Umbilical cord (tissue), 2 donors: ENCODE measurements around the gene NEUROD4. TPM values are rescaled to one million over a fixed set of nuclear protein-coding genes. Genes with fewer than 3 reads are reported as not detected.

Experiments
- DNase-seq: peaks from one replicate; pipeline ENCODE4 v3.0.0-alpha.2; 2015; ENCODE audit warnings: low spot score
- total RNA-seq: library from RNA; depleted of rRNA; stranded (reverse); fragments of >200 nt; gene quantifications from one replicate; pipeline ENCODE4 v1.2.3, GENCODE V29; 2014; ENCODE audit warnings: low replicate concordance; ENCODE audit not compliant: insufficient read depth

NEUROD4 gene
- total RNA-seq, 1 donor from 2014 or later = 3.4 TPM

GRCh38 chr12:54997929-54998522 lies 21.7 kb upstream of the NEUROD4 start:
- no peak for DNase-seq

- DNase-seq = no peak
These were observed 20.7 kb upstream of the NEUROD4 start for GRCh38 chr12:54998958-54999510.

GRCh38 chr12:55001198-55001868 lies 18.4 kb upstream of the NEUROD4 start:
- DNase-seq = no peak

DNA sequence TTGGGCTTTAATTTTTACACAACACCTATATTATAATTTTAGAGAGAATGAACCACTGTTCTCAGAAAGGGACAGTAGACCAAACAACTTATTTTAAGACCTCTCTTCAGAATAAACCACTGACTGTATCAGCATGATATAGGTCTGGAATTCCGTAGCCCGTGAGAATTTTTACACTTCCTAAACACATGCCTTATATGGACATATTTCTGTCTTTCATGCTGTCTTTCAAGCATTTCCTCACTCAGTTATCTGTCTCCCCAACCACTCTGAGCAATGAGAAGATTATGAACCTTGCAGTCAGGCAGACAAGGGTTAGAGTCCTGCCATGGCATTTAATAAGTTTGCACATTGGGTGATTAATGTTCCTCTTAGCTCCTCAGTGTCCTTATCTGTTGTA lies 17.4 kb upstream of the NEUROD4 start:
- DNase-seq = no peak

DNA sequence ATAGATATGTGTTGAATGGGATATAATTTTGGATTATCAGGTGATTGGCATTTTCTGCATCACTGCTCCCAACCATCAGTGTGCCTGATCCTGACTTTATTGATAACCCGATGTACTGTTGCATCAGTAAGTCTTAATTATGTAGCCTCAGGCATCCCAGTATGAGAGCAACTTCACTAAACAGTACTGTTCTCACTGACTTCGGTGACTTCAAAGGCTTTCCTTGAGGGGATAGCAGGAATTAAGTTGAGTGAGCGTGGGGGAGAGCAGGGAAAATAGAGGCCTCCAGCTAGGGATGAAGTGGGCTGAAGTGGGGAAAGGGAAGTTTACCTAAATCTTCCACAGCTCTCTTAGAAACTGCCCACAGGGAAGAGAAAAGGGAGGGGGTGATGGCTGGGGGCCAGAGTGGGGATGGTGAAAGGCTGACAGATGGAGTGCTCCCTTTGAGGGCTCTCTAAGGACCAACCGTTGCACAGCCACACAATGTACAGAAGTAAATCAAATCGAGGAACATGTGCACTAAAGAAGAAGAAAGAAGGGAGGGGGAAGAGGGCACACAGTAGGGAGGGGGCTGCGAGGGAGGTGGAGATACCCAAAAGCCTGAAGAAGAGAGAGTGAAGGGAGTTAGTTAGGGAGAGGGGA lies 10.7 kb upstream of the NEUROD4 start:
- DNase-seq = no peak

DNA sequence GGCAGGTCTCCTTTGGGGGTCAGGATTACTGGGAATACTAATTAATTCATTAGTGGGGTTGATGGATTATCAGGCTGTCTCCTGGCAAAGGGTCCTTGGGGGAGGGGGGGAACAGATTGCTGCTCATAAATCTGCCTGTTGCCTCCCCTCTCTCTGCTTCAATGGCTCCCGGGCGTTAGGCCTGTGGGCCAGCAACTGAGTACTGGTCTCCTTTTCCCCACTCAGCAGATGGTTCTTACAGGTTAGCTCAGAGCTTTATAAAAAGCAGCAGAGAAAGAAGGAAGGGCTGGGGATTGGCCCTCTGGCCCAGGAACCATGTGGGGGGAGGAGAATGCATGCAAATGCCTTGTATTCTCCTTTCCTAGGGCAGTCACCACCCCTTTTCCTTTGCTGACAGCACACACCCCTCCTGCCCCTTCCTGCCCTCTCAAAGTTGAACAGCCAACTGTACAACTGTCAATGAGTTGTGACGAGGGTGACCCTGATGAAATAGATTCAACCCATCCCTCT lies 2.3 kb upstream of the NEUROD4 start:
- no peak for DNase-seq

DNA sequence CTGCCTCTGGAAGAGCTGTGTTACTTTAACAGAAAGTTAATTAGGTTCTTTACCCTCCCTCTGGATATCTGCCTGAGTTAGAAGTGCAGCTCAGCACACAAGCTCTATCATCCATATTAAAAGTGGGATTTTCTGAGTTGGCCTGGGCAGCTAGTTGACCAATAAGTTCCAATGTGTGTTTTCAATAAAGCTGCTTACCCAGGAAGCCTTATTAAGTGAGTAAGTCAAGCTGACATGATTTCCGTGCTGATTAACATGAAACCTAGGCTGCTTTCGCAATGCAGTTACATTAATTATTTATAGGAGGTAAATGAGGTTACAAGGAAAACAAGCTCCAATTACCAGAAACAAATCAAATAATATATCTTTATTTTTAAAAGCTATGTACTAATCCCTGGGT lies 4.8 kb downstream of the NEUROD4 start:
- DNase-seq = no peak

DNA sequence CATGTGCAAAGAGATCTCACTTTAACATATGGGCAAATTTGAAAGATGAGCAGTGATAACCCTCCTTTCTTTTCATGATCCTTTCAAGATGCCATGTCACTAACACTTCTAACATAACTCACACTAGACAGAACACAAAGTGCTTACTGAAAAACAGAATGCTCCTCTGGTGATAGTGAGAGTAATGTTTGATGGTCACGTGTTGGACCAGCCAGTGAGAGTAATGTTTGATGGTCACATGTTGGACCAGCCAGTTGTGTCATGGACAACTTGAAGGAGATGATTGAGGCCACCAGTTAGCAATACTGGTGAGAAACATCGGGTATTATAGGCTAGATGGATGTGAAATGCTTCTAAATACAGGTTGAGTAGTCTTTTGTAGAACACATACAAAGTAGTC lies 5.7 kb downstream of the NEUROD4 start:
- no peak for DNase-seq

- no peak for DNase-seq
These were observed 14.4 kb downstream of the NEUROD4 start for GRCh38 chr12:55034218-55034617.

- no peak for DNase-seq
These were observed 16.7 kb downstream of the NEUROD4 start for GRCh38 chr12:55036326-55037115.

DNA sequence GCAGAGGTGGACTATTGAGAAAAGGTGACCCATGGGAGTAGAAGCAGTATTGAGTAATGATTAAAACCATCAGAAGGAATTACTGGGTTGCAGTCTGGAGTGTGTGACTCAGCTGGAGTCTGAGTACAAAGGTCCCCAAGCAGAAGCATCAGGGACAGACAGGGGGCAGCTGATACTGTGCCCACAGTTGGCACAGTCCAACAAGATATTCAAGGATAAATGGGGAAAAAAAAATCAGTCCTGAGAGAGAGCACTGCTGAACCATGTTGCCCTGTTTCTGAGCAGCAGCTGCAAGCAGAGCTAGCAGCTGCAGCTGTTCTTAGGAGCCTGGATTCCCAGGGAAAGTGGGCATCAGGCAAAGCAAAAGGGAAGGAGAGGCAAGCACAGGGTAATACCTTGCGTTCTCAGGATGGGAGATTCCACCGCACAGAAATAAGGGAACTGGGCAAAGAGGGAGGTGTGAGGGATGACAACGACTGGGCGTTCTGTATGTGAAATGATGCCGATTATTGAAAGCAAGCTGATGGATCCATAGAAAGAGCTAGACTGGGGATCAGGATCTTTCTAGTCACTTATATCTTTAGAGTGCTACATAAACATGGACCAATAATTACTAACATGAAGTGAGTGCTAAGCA lies 17.7 kb downstream of the NEUROD4 start:
- DNase-seq = no peak

DNA sequence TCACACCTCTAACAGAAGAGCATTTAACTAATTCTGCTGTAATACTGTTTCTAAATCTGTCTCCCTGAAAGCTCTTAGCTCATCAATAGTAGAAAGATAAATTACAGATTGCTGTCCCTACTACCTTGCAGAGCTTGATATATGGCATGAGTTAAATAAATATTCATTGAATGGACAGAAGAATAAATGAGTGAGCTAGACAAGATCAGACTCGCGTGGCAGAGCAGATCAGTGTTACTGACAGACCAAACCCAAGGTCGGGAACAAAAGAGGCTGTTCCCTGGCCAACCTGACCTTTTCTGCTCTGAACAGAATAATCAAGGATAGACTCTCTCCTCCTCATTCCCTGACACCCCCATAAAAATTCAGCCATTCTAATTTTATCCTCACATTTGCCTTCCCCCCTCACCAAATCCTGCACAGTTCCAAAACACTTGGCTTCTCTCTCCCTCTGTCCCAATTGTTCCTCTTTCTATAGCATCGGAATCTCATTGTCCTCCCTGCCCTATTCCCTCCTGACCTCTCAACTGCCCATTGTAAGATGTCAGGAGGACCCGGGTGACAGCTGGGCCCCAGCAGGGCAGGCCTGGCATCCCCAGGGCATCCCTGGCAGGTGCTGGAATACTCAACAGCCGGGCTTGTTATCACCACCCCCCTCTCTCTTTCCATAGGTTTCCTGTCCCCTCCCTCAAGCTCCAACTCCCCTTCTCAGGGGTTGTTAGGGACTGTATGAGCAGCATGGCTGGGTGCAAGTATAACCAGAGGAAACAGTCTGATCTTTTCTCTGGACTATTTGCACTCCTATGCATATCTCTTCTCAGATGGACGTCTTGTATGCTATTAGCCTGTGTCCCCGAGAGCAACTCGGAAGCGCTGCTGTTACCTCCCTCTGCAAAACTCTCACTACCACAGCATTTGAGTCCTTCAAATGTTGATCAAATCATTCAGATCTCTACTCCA lies 19.9 kb downstream of the NEUROD4 start:
- no peak for DNase-seq

DNA sequence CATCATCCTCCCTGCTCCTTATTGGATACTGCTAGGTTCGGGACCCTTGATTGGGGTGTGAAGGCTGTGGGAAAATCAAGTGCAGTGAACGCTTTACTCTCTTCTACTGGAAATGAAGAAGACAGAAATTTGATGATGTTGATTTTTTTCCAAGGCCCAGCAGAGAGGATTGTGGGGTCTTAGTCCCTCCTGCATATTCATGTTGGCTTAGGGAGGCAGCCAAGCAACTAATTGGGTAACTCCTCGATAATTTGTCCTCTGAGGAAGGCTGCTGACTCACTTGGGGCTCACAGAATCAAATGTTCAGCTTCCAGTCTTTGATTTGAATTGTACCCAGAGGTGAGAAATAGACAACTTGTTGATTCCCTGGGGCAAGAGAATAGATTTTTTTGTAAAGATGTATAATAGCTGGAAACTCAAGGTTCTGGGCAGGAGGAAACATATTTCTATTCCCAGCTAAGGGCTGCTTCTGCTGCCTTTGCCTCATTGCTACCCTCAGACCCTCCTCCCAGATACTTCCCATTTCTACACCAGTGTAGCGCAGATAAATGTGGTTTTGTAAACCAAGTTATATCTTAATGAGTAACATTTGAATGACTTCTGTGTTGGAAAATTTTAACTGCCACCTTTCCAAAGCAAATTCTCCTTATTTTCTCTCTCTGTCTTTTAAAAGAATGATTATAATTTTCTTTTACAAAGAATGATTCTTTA lies 21.7 kb downstream of the NEUROD4 start:
- no peak for DNase-seq

GRCh38 chr12:55043542-55043941 lies 23.8 kb downstream of the NEUROD4 start:
- DNase-seq = no peak

DNA sequence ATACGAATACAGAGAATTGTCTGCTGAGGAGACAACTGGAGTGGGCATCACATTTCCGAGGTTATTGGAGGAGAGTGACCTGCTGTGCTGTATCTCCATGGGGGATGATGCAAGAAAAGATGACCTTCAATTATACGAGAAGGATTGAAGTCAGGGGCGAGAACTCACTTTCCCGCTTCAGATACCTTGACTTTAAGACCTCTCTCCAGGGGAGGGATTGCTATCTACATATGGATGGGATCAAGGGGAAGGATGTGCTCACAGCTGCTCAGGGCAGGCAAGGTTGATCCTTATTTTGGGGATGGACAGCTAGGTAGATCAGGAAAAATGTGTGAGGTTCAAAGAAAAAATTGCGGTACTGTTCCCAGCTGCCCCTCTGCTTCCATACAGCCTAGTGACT lies 24.4 kb downstream of the NEUROD4 start:
- DNase-seq = no peak

DNA sequence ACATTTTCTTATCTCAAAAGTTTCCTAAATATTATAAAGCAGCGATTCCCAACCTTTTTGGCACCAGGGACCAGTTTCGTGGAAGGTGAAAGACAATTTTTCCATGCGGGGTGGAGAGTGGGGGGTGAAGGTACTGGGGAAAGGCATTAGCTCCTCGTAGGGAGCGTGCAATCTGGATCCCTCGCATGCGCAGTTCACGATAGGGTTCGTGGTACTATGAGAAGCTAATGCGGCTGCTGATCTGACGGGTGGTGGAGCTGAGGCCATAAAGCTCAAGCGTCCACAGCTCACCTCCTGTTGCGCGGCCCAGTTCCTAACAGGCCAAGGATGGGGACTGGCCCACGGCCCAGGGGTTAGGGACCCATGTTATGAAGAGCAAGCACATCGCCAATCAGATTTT lies 29.9 kb downstream of the NEUROD4 start:
- no peak for DNase-seq

GRCh38 chr12:55051197-55051947 lies 31.6 kb downstream of the NEUROD4 start:
- no peak for DNase-seq

DNA sequence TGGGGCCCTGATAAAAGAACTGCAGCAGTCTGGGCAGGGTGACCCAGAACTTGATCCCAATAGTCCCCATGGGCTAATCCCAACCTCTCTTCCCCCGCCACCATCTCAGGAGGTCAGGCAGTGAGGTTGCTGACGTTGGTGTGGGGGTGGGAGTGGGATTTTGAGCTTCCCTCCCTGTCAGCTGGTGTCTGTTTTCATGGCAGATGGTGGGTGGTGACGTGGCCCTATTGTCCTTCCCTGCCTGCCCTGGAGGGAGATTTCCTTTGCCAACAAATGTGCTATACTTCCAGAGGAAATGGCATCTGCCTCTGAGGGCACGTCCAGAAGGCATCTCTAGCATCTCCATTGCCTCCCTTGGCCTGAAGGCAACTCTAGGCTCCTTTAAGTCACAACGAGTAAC lies 37.7 kb downstream of the NEUROD4 start:
- DNase-seq = no peak

GRCh38 chr12:55058082-55058481 lies 38.3 kb downstream of the NEUROD4 start:
- no peak for DNase-seq
